Right lobe of liver (tissue), 6 donors: Measurements from ENCODE around the gene SRP14. TPM values are rescaled to one million over a fixed set of nuclear protein-coding genes. Genes with fewer than 3 reads are reported as not detected.
A peak's percentile ranks its signal among the peaks of the same experiment; 100 is the strongest.

ENCODE experiments used
- ATAC-seq, 4 donors: fragments of 200-7000 bp; cut with Tn5 transposase; one replicate each; pipeline ENCODE4 v1.9.1; 2020; ENCODE audit warnings: mild to moderate bottlenecking in 4 of 4, moderate library complexity in 4 of 4
- DNase-seq, 3 donors: peaks; one replicate each; pipeline ENCODE4 v3.0.0-alpha.2; 2020
- H3K27ac ChIP-seq, 3 donors: fragments of 200-600 bp; one replicate each; pipeline ENCODE4 v1.8.0; 2022
- H3K27me3 ChIP-seq, 2 donors: fragments of 200-600 bp; one replicate each; pipeline ENCODE4 v1.8.0; 2022
- H3K36me3 ChIP-seq, 4 donors: fragments of 200-600 bp; sonication (generic) in 1 of 4; one replicate each; pipeline versions ENCODE4 v1.5.1 to v1.8.0; 2017 to 2022; ENCODE audit warnings: control low read depth in 1 of 4
- H3K4me1 ChIP-seq, 4 donors: fragments of 200-600 bp; sonication (generic) in 1 of 4; one replicate each; pipeline versions ENCODE4 v1.5.1 to v1.8.0; 2017 to 2022; ENCODE audit warnings: control low read depth in 1 of 4
- H3K4me3 ChIP-seq, 3 donors: fragments of 200-600 bp; one replicate each; pipeline ENCODE4 v1.8.0; 2022
- H3K9me3 ChIP-seq, 4 donors: fragments of 200-600 bp; sonication (generic) in 1 of 4; one replicate each; pipeline versions ENCODE4 v1.5.1 to v1.8.0; 2017 to 2022; ENCODE audit warnings: control low read depth in 1 of 4
- CTCF ChIP-seq, 4 donors: fragments of 200-600 bp in 3 of 4; fragments of 450-650 bp in 1 of 4; IDR thresholded peaks; one replicate each; pipeline versions ENCODE4 v1.5.1 to v1.8.0; 2016 to 2022; ENCODE audit warnings: antibody characterized with exemption in 4 of 4, mild to moderate bottlenecking in 2 of 4
- POLR2A ChIP-seq: fragments of 450-650 bp; IDR thresholded peaks from one replicate; pipeline ENCODE4 v1.6.1; 2017; ENCODE audit warnings: antibody characterized with exemption, mild to moderate bottlenecking
- WGBS: methylation state at CpG from one replicate; pipeline ENCODE4 v1.1.6; 2018; ENCODE audit warnings: low coverage, low lambda C conversion rate; ENCODE audit not compliant: insufficient coverage; ENCODE audit errors: missing lambda C conversion rate; 5-methylcytosine and 5-hydroxymethylcytosine counted together
- intact Hi-C, 2 donors: fragments of 100-400 bp; cut with DNase I; formaldehyde crosslinking; loops; one replicate each; pipeline versions ENCODE4 v1.11.2 to v1.14.1; 2022
- total RNA-seq, 6 experiments: library from RNA; depleted of rRNA in 2 of 6; stranded (reverse); fragments of >200 nt in 2 of 6; fragmentation: NEBNext Ultra II Directional in 3 of 6; extraction: Animal tissue kit (Norgen Biotek cat#: 25700) in 3 of 6; gene quantifications; one replicate each; pipeline versions ENCODE4 v1.1.0 to v1.2.4, GENCODE V29; 2016 to 2023
- donor health status: DM: no; HTN: yes; CAD: no.
- donor health status: DM: no; HTN: no; CAD: no.
- donor health status: DM: no; HTN: no; CAD: no.
- donor health status: DM: no; HTN: yes; CAD: no.
- donor health status: DM: no; HTN: yes; CAD: no.

The SRP14 gene
- total RNA-seq, 6 experiments from 2014 or later: 57.9 to 277 (median 81.0) TPM

DNA sequence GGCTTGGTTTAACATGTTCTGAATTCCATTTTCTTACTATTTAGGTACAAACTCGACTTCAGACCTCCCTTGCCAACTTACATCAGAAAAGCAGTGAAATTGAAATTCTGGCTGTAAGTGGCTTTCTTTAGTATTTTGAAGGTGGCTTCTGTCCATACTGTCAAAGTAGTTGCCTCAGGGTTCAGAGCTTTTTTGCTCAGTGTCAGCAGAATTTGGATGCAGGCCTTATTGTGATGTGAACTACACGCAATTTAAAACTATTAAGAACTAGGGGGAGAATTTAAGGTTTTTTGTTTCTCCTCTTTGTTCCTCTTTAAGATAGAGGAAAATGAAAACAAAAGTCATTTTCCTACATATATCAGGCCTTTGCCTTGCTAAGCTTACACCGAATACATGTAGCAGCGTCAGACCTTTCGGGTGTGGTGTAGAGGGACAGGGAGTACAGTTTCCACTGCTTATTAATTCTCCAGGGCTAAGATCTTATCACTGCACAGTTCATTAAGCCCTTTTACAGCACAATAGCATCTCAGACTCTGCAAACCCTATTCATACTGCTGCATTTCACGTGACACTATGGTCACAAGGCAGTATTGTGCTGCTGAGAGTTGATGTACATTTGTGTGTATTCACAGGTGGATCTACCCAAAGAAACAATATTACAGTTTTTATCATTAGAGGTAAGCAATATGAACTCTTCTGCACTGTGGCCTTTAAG, 6.7 kb downstream of the SRP14 start:
- DNase-seq (no peak), ATAC-seq (no peak)
- WGBS: 86% methylated on average over 6 of the region's 6 CpGs
- TF ChIP-seq CTCF (IDR thresholded peaks at IDR 0.05): no peak
- TF ChIP-seq POLR2A: no peak
- H3K36me3 ChIP-seq: peaks cover 7 to 93% (median 59%) of the 10 kb centered on the region in 4 donors
- H3K4me1 ChIP-seq: no peaks in the 10 kb centered on the region
- no peaks in the 10 kb centered on the region for H3K27me3 ChIP-seq
- H3K27ac ChIP-seq: no peak overlapping the region
- H3K9me3 ChIP-seq: no peaks in the 10 kb centered on the region
- intact Hi-C loops: no loop called here
- H3K4me3 ChIP-seq: no peak overlapping the region

- ATAC-seq (no peak), DNase-seq (no peak)
- H3K4me1 ChIP-seq: no peaks in the 10 kb centered on the region
- TF ChIP-seq CTCF (IDR thresholded peaks at IDR 0.05) (no peak), POLR2A (no peak)
- WGBS: 82% methylated on average over 3 of the region's 3 CpGs
- H3K36me3 ChIP-seq: peaks cover 7 to 96% (median 59%) of the 10 kb centered on the region in 4 donors
- intact Hi-C loops: no loop called here
- no peak overlapping the region for H3K4me3 ChIP-seq
- H3K27ac ChIP-seq: no peak overlapping the region
- H3K9me3 ChIP-seq: no peaks in the 10 kb centered on the region
- H3K27me3 ChIP-seq: no peaks in the 10 kb centered on the region
Observed at GRCh38 chr15:40031300-40031699, 7.7 kb downstream of the SRP14 start.

- DNase-seq: no peak
- Histone ChIP-seq H3K4me1 (no peaks in the 10 kb centered on the region), H3K9me3 (no peaks in the 10 kb centered on the region), H3K27me3 (no peaks in the 10 kb centered on the region), H3K27ac (no peak overlapping the region), H3K4me3 (no peak overlapping the region), H3K36me3 (peaks cover 7 to 91% (median 61%) of the 10 kb centered on the region in 4 donors)
- ATAC-seq: peak; percentile 52 to 75 (median 66)
- no peak for TF ChIP-seq POLR2A
- TF ChIP-seq CTCF (IDR thresholded peaks at IDR 0.05): peak; percentile 26 to 52 (median 42)
- WGBS: 62% methylated on average over 7 of the region's 7 CpGs
- intact Hi-C loops: no loop called here
Observed at GRCh38 chr15:40029979-40030893, 8.7 kb downstream of the SRP14 start.

GRCh38 chr15:40028853-40029252, 10.1 kb downstream of the SRP14 start:
- no peaks in the 10 kb centered on the region for H3K27me3 ChIP-seq
- no peaks in the 10 kb centered on the region for H3K9me3 ChIP-seq
- DNase-seq (no peak), ATAC-seq (no peak)
- peaks cover 0 to 91% (median 52%) of the 10 kb centered on the region in 4 donors for H3K36me3 ChIP-seq
- intact Hi-C loops: no loop called here
- TF ChIP-seq POLR2A (no peak), CTCF (IDR thresholded peaks at IDR 0.05) (no peak)
- 63% methylated on average over 3 of the region's 3 CpGs for WGBS
- no peak overlapping the region for H3K27ac ChIP-seq
- no peaks in the 10 kb centered on the region for H3K4me1 ChIP-seq
- H3K4me3 ChIP-seq: no peak overlapping the region
